Activated CD4-positive, alpha-beta T cell treated with anti-CD3 and anti-CD28 coated beads, Interleukin-2, amount 50 U/mL, for 16 hours (primary cell): ENCODE data around the gene LRTM1.

ENCODE experiments used
- DNase-seq: peaks from one replicate; pipeline ENCODE4 v3.0.0-alpha.2; 2020

Gene LRTM1

DNA sequence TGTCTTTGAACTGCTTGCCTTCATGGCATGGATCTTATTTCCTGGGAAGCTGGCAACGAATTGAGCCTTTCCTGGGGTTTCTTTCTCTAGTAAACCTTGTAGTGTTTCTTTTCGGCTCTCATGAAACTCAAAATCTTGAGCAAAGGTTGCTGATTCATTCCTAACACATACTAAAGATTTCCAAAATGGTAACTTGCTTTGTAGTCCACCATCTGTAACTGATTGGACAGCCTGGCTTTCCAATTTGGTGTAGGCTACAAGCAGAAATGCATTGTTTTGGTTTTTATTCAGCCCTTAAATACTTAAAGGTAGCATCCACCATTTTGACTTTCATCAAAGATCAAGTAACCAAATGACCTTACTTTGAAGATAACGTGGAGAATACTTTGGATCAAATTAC is 38.1 kb downstream of the LRTM1 start:
- no peak for DNase-seq

DNA sequence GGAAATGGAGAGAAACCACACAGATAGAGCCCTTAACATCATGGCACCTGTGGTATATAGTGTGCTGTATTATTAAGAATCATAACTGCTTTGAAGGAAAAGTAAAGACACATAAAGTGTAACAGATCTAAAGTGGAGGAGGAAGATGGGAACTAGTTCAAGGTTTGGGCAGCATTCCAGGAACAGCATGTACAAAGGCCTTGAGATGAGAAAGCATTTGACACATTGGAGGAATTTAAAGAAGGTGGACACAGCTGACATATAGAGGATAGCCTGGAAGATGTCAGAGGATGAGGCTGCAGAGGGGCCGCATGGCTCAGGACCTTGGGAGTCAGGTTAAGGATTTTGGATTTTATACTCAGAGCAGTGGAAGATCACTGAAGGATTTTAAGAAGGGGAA is 39.0 kb downstream of the LRTM1 start:
- no peak for DNase-seq

DNA sequence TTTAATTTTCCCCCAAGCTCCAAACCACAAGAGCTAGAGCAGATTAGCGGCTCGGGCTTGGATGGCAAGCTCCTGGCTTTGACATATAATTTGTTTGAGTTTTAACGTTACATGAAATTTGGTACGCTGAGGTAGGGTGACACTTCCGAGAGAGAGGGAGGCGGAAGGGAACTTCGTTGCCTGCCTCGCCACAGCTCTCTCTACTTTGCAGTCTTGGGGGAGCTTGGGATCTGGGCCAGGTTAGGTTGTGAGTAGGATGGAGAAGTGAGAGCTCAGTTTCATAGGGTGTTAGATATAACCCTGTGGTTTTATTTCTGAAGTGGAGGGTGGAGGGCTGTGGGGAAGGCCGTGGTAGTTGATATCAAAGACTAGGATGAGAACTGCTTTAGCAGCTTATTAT is 39.7 kb downstream of the LRTM1 start:
- DNase-seq: no peak

DNA sequence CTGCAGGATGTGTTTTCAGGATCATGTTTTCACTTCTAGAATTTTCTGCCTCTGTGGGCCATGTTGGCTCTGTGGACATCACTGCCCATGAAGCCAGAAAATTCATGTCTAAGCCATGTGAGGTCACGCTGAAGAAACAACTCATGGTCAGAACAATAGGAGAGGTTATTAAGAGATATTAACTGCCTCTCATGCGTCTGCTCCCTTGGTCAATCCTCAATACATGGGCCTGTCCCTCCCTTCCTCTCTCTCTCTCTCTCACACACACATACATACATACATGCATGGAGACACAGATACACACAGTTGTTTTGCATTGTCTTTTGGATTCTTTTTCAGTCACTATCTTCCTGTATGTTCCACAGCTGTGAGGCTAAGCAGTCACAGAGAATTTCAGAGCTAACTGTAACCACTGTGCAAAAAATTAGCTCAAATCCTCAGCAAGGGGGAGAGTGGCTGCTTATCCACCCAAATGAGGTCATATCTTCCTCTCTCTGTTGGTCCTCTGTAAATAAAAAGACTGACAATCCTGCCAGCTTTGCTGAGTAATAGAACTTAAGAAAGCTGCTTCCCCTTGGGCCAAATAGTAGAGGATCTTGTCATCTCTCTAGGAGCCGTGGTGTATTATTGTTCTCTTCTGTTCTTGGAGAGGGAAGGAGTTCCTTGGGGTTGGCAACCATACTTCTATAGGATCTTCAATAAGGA is 45.6 kb downstream of the LRTM1 start:
- no peak for DNase-seq

DNA sequence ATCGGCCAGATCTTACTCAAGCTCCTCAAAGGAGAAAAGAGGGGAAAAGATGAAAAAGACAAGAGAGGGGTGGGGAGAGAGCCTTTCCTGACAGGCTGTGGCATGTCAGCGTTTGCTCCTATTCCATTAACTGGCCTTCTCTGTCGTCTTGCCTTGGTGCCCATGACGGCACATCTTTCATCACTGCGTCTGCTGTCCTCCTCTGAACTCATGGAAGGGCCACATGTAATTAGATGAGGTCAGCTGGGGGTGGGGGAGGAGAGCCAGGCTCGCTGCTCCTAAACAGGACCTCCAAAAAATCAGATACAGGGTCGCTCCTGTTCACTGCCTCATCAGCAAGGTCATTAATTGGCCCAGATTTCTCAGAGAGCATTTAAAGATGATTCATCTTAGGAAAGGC is 49.7 kb downstream of the LRTM1 start:
- no peak for DNase-seq

DNA sequence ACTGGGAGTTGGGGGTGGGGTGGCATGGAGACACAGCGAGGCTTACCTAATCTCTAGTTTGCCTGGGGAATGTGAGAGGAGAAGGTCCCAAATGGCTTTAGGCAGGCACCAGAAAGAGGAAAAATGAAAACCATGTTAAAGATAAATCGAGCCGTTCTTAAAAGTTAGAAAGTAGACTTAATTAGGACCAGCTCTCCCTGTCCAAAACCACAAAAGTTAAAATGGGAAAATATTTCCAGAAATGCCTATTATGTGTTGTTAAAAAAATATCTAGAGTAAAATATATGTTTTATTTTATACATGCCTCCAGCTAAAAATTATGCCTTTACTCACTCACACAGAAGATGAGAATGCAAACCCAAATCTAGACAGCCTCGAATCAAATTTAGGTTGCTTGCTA is 50.1 kb downstream of the LRTM1 start:
- DNase-seq: no peak

DNA sequence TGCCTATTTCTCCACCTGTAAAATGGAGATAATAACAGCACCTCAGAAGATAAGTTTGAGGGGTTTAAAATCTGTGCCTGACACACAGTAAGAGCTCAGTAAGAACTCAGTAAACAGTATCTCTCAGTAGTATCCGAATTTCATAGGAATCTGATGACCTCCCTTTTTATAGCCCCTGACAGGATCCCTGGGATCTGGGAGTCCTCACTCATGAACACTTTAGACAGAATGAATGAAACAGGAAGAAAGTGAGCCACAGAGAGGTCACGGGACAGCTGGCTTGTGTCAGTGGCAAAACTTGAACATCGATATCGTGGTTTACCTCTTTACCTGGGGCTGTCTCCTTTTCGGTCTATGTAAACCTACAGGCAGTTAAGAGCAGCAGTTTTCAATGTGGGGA is 51.2 kb downstream of the LRTM1 start:
- no peak for DNase-seq

DNA sequence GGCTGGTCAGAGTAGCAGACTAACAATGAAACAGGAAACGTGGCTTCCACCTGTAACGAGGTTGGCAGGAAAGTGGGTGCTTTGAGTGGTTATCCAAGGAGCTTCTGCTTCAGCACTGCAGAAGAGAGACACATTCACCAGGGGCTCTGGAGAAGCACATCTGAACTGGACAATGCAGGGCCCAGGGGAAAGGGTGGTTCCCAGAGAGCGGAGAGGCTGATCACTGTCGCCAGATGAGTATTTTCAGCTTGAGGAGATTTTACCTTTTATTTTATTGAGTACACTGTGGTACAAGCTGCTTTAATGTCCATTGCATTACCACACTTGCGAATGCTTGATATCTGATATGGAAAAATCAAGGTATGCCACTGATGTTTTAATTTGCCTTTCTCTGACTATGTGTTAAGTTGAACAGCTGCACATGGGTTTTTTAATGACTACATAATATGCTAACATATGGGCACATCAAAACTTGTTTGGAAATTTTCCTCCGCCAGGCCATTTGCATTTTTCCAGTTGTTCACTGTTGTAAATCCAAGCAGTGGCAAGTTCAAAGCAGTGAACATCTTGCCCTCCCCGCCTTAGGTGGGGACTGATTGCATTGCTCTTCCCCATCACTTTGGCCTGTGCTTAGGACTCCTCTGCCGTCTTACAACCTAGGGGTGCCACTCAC is 52.1 kb downstream of the LRTM1 start:
- no peak for DNase-seq

DNA sequence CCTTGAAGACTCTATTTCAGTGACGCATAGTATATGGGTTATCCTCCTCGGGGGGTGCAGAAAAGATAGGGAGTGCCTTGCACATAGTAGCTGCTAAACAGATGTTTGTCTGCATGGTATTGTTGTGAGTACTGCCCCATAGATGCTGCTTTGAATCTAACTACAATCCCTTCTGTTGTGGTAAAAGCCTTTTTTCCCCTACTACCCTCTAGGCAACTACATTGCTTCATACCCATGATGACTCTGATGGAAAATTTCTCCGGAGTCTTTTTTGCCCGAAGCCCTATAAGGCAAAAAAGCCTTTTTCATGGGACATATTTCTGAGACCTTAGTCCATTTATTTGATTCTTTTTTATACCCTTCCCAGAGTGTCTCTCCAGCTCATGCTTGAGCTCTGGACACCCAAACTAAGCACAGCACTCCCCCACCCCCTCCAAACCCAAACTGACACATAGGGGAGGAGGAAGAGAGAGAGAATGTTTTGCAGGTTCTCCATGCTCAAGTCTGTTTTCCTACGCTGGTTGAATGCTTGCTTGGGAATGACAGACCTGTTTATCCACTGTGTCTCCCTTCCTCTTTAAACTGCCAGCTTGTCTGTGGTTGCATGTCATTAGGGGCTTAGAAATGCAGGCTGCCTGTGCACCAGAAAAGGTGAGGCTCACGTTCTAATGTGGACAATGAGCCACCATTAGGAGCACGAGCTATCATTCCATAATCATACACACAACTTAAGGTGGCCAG is 52.9 kb downstream of the LRTM1 start:
- no peak for DNase-seq

DNA sequence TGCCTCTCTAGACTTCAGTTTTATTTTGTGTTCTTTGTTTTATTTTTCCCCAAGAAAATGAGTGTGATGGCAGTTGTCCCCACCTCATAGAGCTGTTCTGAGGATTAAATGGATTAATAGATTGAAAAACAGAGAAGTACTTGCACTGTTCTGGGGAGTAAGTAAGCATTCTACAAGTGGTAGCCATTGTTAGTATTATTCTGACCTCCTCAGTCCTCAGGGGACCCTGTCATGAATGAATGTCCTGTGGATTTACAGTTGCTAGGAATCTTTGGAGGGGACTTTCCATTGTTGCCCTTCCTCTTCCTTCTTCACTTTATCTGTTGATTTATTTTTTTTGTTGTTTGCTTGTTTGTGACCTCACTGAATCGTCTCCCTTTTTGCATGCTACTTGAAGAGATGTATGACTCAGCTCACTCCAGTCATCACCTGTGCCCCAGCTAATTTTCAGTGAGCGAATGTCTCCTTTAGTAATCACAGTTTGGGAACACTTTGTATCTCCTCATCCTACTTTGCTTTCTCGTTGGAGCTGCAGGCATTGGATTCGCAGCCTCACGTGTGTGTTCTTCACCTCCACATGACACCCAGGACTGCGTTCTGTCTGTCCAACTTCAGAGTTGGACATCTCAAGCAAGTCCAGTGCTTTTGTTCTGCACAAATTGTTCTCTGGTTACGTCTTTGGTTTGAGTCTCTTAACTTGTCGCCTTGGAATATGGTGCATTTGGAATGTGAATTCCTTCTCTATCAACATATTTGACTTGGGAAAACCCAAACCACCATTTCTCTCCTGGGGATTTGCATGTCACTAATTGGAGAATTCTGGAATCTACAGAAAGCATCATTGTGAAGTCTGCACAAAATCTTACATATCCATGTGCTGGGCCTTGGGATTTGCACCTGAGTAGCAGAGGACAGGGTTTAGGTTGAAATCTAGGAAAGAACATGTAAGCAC is 54.5 kb downstream of the LRTM1 start:
- no peak for DNase-seq

DNA sequence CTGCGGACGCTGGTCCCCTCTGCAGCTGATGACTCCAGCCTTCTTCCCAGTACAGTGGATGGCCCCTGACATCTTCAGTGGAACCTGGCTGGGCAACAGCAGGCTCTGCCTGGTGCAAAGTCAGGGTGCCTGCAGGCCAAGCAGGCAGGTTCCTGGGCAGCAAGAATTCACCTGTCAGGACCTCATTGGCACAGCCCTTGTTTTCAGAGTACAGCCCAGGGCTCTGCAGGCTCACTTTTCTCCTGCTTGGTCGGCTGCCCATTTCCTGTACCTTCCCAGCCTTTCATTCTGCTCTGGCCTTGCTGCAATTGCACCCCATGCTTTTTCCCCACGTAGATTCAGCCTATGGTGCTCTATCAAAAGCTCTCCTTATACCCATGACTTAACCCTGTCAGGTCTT is 56.0 kb downstream of the LRTM1 start:
- no peak for DNase-seq

DNA sequence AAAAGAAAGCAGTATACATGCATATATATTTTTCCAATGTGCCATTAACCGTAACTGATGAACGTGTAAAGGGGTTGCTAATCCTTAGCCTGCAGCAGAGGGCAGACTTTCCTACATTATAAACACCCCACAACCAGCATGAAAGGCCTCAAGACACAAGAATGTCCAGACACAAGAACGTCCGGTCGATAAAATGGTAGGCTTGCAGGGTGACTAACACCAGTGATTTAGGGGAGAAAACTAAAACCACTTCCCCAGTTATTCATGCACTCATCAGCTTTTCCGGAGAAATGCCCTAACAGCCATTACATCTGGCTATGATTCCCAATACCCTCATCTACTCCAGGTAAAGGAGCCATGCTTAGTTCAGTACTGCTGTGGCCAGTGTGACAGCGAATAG is 57.4 kb downstream of the LRTM1 start:
- no peak for DNase-seq
